WTC11 (cell line): ENCODE results near the gene C10orf90.

Experiments used
- CREB1 ChIP-seq: sonication (generic); formaldehyde crosslinking; IDR thresholded peaks from 2 replicates; pipeline ENCODE4 v1.8.0; 2023; ENCODE audit warnings: mild to moderate bottlenecking, missing genetic modification reagents
- CTCF ChIP-seq: fragments of 200-600 bp; IDR thresholded peaks from 2 replicates; pipeline ENCODE4 v1.8.0; 2022; ENCODE audit warnings: antibody characterized with exemption
- JUN ChIP-seq: sonication (generic); formaldehyde crosslinking; IDR thresholded peaks from 2 replicates; pipeline ENCODE4 v1.8.0; 2023; ENCODE audit warnings: mild to moderate bottlenecking, missing genetic modification reagents
- NR1H2 ChIP-seq: sonication (generic); formaldehyde crosslinking; IDR thresholded peaks from 2 replicates; pipeline ENCODE4 v1.9.0; 2021; ENCODE audit warnings: mild to moderate bottlenecking, moderate library complexity, missing genetic modification reagents
- SP1 ChIP-seq: sonication (generic); formaldehyde crosslinking; conservative IDR thresholded peaks from 2 replicates; pipeline ENCODE4 v1.8.1; 2022; ENCODE audit warnings: missing genetic modification reagents
- TP53 ChIP-seq: sonication (generic); formaldehyde crosslinking; IDR thresholded peaks from 2 replicates; pipeline ENCODE4 v1.8.1; 2023; ENCODE audit warnings: mild to moderate bottlenecking, missing genetic modification reagents
- ZNF512 ChIP-seq: sonication (generic); formaldehyde crosslinking; IDR thresholded peaks from 2 replicates; pipeline ENCODE4 v1.8.1; 2022; ENCODE audit warnings: missing genetic modification reagents, borderline replicate concordance

- TF ChIP-seq CTCF (no peak), ZNF512 (CRISPR knock-in tag) (no peak), CREB1 (CRISPR knock-in tag) (no peak), NR1H2 (CRISPR knock-in tag) (no peak), TP53 (CRISPR knock-in tag) (no peak), JUN (CRISPR knock-in tag) (no peak), SP1 (CRISPR knock-in tag) (no peak)
Observed at GRCh38 chr10:126499744-126500143, 170.7 kb downstream of the C10orf90 start.
